Lower leg skin (tissue), 4 donors: Measurements from ENCODE around the gene SDK1. TPM values are rescaled to one million over a fixed set of nuclear protein-coding genes. Genes with fewer than 3 reads are reported as not detected.

Source experiments
- DNase-seq, 2 donors: peaks; one replicate each; pipeline ENCODE4 v3.0.0-alpha.2; 2019; ENCODE audit warnings: low spot score in 2 of 2
- H3K4me3 ChIP-seq: fragments of 200-600 bp; sonication (generic); 2 replicates; pipeline ENCODE4 v1.5.1; 2017; ENCODE audit warnings: mild to moderate bottlenecking, low read depth; ENCODE audit not compliant: poor library complexity, severe bottlenecking
- POLR2A ChIP-seq, 2 donors: fragments of 450-650 bp; IDR thresholded peaks; one replicate each; pipeline ENCODE4 v1.6.1; 2016 to 2017; ENCODE audit warnings: antibody characterized with exemption in 2 of 2, mild to moderate bottlenecking in 1 of 2, moderate library complexity in 1 of 2
- WGBS, 2 donors: methylation state at CpG; one replicate each; pipeline ENCODE4 v1.1.5; 2018; 5-methylcytosine and 5-hydroxymethylcytosine counted together
- intact Hi-C: fragments of 100-400 bp; cut with DNase I; formaldehyde crosslinking; loops from one replicate; pipeline ENCODE4 v1.15.0; 2023; ENCODE audit warnings: low total_unique reads
- total RNA-seq, 4 donors: library from RNA; depleted of rRNA; stranded (reverse); fragments of >200 nt; gene quantifications; one replicate each; pipeline ENCODE4 v1.1.0, GENCODE V29; 2016
- TF ChIP-seq, protein P1 (sequence below), 3 donors: fragments of 450-650 bp; IDR thresholded peaks; one replicate each; pipeline ENCODE4 v1.5.1; 2016; ENCODE audit warnings: antibody characterized with exemption in 3 of 3, mild to moderate bottlenecking in 3 of 3, moderate library complexity in 2 of 3

SDK1 gene
- total RNA-seq, 4 donors from 2014 or later: 1.9 to 7.2 (median 5.1) TPM

DNA sequence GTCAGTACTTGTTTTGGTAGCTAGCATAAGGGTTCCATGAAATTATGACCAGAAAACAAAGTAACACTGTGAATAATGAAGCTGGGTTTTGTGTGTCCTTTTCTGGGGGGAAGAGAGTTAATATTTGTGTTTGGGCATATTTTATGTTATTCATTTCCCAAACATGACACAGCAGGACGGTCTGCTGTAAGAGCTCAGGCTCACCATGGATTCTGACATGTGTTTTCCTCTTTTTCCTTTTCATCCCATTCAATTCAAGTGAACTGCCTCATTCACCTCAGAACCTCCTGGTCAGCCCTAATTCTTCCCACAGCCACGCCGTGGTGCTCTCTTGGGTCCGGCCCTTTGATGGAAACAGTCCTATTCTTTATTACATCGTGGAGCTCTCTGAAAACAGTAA, 685.9 kb downstream of the SDK1 start:
- TF ChIP-seq, protein P1, sequence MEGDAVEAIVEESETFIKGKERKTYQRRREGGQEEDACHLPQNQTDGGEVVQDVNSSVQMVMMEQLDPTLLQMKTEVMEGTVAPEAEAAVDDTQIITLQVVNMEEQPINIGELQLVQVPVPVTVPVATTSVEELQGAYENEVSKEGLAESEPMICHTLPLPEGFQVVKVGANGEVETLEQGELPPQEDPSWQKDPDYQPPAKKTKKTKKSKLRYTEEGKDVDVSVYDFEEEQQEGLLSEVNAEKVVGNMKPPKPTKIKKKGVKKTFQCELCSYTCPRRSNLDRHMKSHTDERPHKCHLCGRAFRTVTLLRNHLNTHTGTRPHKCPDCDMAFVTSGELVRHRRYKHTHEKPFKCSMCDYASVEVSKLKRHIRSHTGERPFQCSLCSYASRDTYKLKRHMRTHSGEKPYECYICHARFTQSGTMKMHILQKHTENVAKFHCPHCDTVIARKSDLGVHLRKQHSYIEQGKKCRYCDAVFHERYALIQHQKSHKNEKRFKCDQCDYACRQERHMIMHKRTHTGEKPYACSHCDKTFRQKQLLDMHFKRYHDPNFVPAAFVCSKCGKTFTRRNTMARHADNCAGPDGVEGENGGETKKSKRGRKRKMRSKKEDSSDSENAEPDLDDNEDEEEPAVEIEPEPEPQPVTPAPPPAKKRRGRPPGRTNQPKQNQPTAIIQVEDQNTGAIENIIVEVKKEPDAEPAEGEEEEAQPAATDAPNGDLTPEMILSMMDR (IDR thresholded peaks at IDR 0.05): no peak
- no peak for TF ChIP-seq POLR2A (IDR thresholded peaks at IDR 0.05)
- DNase-seq: no peak
- WGBS, 2 donors: 81 to 83% methylated on average over 5 of the region's 5 CpGs
- H3K4me3 ChIP-seq: no peak overlapping the region
- intact Hi-C loops: no loop called here

DNA sequence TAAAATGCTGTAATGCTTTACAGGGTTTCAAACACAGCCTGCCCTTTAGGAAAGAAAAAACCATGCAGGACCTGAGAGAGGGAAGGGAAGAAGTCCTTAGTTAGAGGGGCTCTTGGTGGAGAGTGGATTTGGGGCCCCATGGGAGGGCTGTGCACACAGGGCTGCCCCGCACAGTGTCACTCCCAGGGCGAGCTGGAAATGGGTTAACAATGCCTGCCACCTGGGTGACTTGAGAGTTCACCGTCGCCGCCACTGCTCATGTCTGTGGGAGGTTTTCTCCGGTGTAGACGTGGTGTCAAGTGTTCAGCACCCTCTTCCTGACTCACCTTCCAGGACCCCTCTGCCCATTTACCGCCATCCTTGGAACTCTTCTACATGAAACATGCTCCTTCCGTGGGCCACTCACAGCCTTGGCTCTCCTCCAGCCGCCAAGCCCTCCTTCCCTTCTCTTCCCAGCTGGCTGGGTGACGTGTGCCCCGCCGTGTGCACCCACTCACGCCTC, 686.4 kb downstream of the SDK1 start:
- no peak overlapping the region for H3K4me3 ChIP-seq
- DNase-seq: no peak
- TF ChIP-seq, protein P1 (IDR thresholded peaks at IDR 0.05): no peak
- TF ChIP-seq POLR2A (IDR thresholded peaks at IDR 0.05): no peak
- intact Hi-C loops: no loop called here
- WGBS, 2 donors: 81 to 90% methylated on average over 14 of the region's 14 CpGs

DNA sequence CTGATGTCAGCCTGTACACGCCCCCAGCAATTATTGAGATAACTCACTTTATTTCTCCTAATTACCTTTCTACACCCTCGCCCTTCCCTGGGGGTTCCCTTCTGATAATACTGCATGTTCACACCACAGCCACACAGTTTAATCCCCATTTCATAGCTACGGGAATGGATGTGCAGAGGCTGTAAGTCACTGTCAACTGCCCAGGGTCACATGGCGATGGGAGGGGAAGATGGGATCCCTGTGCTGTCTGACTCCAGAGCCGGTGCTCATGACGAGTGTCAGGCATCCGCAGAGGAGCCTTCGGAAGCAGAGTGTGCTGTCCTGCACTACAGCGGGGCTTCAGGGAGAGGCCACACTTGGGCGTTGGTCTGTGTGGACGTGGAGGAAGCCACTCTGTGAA, 688.7 kb downstream of the SDK1 start:
- no peak for DNase-seq
- H3K4me3 ChIP-seq: no peak overlapping the region
- 87 to 93% methylated on average over 11 of the region's 11 CpGs for WGBS, 2 donors
- intact Hi-C loops: no loop called here
- TF ChIP-seq POLR2A (IDR thresholded peaks at IDR 0.05): no peak
- TF ChIP-seq, protein P1 (IDR thresholded peaks at IDR 0.05): no peak

DNA sequence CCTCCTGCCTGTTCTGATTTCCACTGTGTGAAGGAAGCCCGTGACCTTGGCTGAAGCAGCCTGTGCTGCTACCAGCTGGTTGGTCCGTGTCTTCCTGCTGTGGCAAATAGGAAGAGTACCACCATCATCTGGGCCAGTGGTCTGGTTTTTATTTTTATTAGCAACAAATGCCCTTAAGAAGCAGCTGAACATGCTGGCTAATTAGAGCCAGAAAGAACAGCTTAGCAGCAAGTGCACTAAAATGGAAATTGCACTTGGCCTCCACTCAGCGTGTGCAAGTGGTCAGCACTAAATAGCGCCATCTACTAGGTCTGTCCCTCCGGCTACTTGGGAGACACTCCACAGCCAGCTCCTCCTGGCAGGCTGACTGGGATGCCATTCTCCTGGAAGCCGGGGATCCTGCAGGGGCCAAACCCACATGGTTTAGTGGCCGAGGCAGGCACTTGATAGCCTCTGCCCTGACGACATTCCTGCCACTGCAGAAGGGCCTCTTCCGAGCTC, 690.7 kb downstream of the SDK1 start:
- intact Hi-C loops: no loop called here
- DNase-seq: no peak
- H3K4me3 ChIP-seq: no peak overlapping the region
- TF ChIP-seq POLR2A (IDR thresholded peaks at IDR 0.05): no peak
- TF ChIP-seq, protein P1 (IDR thresholded peaks at IDR 0.05): no peak
- 85 to 93% methylated on average over 9 of the region's 9 CpGs for WGBS, 2 donors

DNA sequence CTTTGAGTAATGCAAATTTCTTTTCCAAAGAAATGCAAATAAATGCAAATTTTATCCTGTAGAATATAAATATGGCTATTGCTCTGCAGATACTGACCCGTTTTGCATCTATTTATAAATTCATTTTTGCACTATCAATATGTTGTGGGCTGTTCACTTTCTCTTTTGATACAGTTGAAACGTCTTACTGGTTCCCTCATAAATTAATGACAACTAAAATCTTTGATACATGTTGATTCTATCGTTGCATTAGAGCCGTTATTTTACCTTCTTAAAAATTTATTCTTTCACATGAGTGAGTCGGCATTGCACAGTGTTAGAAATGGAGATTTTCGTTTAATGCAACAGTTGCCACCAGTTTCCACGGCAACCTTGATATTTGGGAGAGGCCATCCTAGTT, 691.8 kb downstream of the SDK1 start:
- intact Hi-C loops: no loop called here
- WGBS, 2 donors: 84 to 87% methylated on average over 7 of the region's 7 CpGs
- TF ChIP-seq, protein P1 (IDR thresholded peaks at IDR 0.05): no peak
- no peak for TF ChIP-seq POLR2A (IDR thresholded peaks at IDR 0.05)
- DNase-seq: no peak
- H3K4me3 ChIP-seq: no peak overlapping the region

DNA sequence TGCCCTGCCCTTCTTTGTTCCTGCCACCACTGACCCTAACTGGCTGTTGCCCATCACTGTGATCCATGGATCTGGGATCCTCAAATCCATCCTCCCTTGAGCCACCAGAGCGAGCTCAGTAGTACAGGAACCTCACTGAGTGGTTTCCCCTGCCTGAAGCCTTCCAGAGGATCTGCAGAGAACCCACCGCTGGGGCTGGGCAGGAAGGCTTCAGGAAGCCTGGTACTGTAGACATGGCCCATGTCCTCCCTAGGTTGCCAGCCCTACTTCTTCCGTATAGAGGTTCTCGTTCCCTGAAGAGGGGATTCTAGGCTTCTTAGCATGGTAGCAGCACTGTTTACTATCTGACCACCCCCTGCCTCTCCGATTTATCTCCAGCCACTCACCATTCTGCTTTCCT, 693.7 kb downstream of the SDK1 start:
- TF ChIP-seq, protein P1 (IDR thresholded peaks at IDR 0.05): no peak
- no peak for TF ChIP-seq POLR2A (IDR thresholded peaks at IDR 0.05)
- WGBS, 2 donors: 94 to 97% methylated on average over 5 of the region's 5 CpGs
- no peak for DNase-seq
- intact Hi-C loops: no loop called here
- no peak overlapping the region for H3K4me3 ChIP-seq
